Keratinocyte (primary cell): Measurements from ENCODE around the gene TAS1R2. TPM values are rescaled to one million over a fixed set of nuclear protein-coding genes. Genes with fewer than 3 reads are reported as not detected.
"Not testable (repeated sequence)": the region's sequence is repeated elsewhere in the genome, so short reads cannot be mapped to it uniquely, and the experiment has no call there.

Experiments
- DNase-seq: peaks from one replicate; pipeline ENCODE4 v3.0.0-alpha.2; 2011; ENCODE audit warnings: low read depth, missing footprints, low spot score
- FAIRE-seq: peaks from 2 replicates; lab custom pipeline; 2011; peaks lifted over from hg19 to GRCh38; lab: Jason Lieb, UNC
- H2AFZ ChIP-seq: 2 replicates; pipeline ENCODE4 v1.6.0; 2012; ENCODE audit warnings: low read length, control low read depth, inconsistent platforms; ENCODE audit not compliant: control insufficient read depth
- H3K27ac ChIP-seq: 2 replicates; pipeline ENCODE4 v1.5.1; 2011; ENCODE audit warnings: low read length; ENCODE audit not compliant: control insufficient read depth, insufficient read depth
- H3K27me3 ChIP-seq: 3 replicates; pipeline ENCODE4 v1.6.0; 2011; ENCODE audit warnings: low read length; ENCODE audit not compliant: control insufficient read depth, insufficient read depth; ENCODE audit errors: extremely low read depth
- H3K36me3 ChIP-seq, 2 experiments: 2 replicates in 1 of 2; 3 replicates in 1 of 2; pipeline ENCODE4 v1.5.1; 2011; ENCODE audit warnings: low read length in 2 of 2, mild to moderate bottlenecking in 1 of 2; ENCODE audit not compliant: control insufficient read depth in 2 of 2, insufficient read depth in 2 of 2; ENCODE audit errors: extremely low read depth in 1 of 2
- H3K4me1 ChIP-seq: 3 replicates; pipeline ENCODE4 v1.5.1; 2011; ENCODE audit warnings: low read length; ENCODE audit not compliant: control insufficient read depth, insufficient read depth; ENCODE audit errors: extremely low read depth
- H3K4me2 ChIP-seq: 3 replicates; pipeline ENCODE4 v1.6.0; 2011; ENCODE audit warnings: low read depth, low read length; ENCODE audit not compliant: control insufficient read depth, insufficient read depth; ENCODE audit errors: extremely low read depth
- H3K4me3 ChIP-seq, 3 experiments: fragments of 200-600 bp in 1 of 3; sonication (generic) in 1 of 3; 2 replicates in 2 of 3; 3 replicates in 1 of 3; pipeline ENCODE4 v1.5.1; 2011 to 2016; ENCODE audit warnings: low read length in 3 of 3, mild to moderate bottlenecking in 3 of 3, control low read depth in 2 of 3, inconsistent platforms in 1 of 3, low read depth in 1 of 3, mixed read lengths in 1 of 3, mixed run types in 1 of 3, moderate library complexity in 1 of 3; ENCODE audit not compliant: control insufficient read depth in 2 of 3, insufficient read depth in 2 of 3; ENCODE audit errors: extremely low read depth in 1 of 3
- H3K79me2 ChIP-seq: 2 replicates; pipeline ENCODE4 v1.6.0; 2012; ENCODE audit warnings: low read length; ENCODE audit not compliant: control insufficient read depth, insufficient read depth
- H3K9ac ChIP-seq: 3 replicates; pipeline ENCODE4 v1.6.0; 2011; ENCODE audit warnings: low read length; ENCODE audit not compliant: control insufficient read depth, insufficient read depth; ENCODE audit errors: extremely low read depth
- H3K9me1 ChIP-seq: 3 replicates; pipeline ENCODE4 v1.6.0; 2011; ENCODE audit warnings: low read length; ENCODE audit not compliant: control insufficient read depth, insufficient read depth; ENCODE audit errors: extremely low read depth
- H3K9me3 ChIP-seq: 2 replicates; pipeline ENCODE4 v1.5.1; 2012; ENCODE audit warnings: low read depth, low read length; ENCODE audit not compliant: control insufficient read depth
- H4K20me1 ChIP-seq: 3 replicates; pipeline ENCODE4 v1.6.0; 2011; ENCODE audit warnings: low read length; ENCODE audit not compliant: control insufficient read depth, insufficient read depth; ENCODE audit errors: extremely low read depth
- EZH2 ChIP-seq: IDR thresholded peaks from one replicate; pipeline ENCODE4 v1.6.1; 2012; ENCODE audit warnings: inconsistent platforms, mild to moderate bottlenecking, low read length, moderate library complexity
- dilution Hi-C: fragments of 300-500 bp; cut with MboI; formaldehyde crosslinking; loops from one replicate; pipeline ENCODE4 v1.7.0; 2020; ENCODE audit warnings: low sequenced_read_pairs; ENCODE audit not compliant: extremely low pct_ligation_motif_present
- polyA plus RNA-seq, 5 experiments: library from polyadenylated mRNA; depleted of rRNA in 3 of 5; stranded (reverse) in 3 of 5; stranded (forward) in 1 of 5; unstranded in 1 of 5; fragments of >200 nt; gene quantifications; 1 replicate in 1 of 5; 2 replicates in 3 of 5; 3 replicates in 1 of 5; pipeline versions ENCODE4 v1.2.1 to v1.2.3, GENCODE V29; 2011 to 2012; ENCODE audit warnings: missing spikeins in 2 of 5, low read depth in 1 of 5, low replicate concordance in 1 of 5
- TF ChIP-seq, protein P1 (sequence below), 3 experiments: IDR thresholded peaks in 1 of 3; conservative IDR thresholded peaks in 1 of 3; optimal IDR thresholded peaks in 1 of 3; 2 replicates in 2 of 3; 3 replicates in 1 of 3; pipeline versions ENCODE3 to v1.5.1; 2011; ENCODE audit warnings: low read length in 3 of 3, mild to moderate bottlenecking in 3 of 3, moderate library complexity in 2 of 3, control low read depth in 1 of 3, inconsistent platforms in 1 of 3; ENCODE audit not compliant: insufficient read depth in 2 of 3; ENCODE audit errors: extremely low read depth in 1 of 3

The TAS1R2 gene
- polyA plus RNA-seq, 1 donor (not counting 4 experiments of a cell fraction or from before 2014, with no cell fraction given) = not detected

DNA sequence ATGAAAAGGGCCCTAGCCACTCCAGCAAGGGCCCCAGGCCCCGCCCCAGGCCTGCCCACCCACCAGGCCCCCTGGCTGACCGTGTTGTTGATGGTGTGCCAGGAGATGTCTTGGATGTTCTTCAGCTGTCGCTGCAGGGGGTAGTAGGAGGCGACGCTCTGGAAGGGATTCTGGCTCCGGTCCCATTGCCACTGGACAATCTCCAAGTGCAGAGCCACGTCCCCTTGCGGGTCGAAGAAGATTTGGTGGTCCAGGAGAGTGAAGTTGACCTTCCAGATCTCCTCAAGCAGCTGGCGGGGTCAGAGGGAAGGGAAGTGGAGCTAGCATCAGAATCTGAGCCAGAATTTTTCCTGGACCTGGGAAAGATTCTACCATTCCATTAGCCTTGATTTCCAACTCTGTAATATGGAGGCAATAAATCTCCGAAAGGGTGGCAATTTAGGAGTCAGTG is 10.2 kb downstream of the TAS1R2 start:
- DNase-seq = no peak
- Histone ChIP-seq H3K9me3 (no peaks in the 10 kb centered on the region), H3K27me3 (peaks cover 4% of the 10 kb centered on the region), H3K9ac (no peak overlapping the region), H3K4me1 (no peaks in the 10 kb centered on the region), H4K20me1 (no peaks in the 10 kb centered on the region), H3K27ac (no peak overlapping the region), H3K9me1 (no peaks in the 10 kb centered on the region), H3K79me2 (no peaks in the 10 kb centered on the region), H3K36me3 (no peaks in the 10 kb centered on the region), H2AFZ (no peak overlapping the region), H3K4me3 (no peak overlapping the region), H3K4me2 (no peak overlapping the region)
- no peak for FAIRE-seq
- dilution Hi-C loops = no loop called here
- TF ChIP-seq, protein P1, sequence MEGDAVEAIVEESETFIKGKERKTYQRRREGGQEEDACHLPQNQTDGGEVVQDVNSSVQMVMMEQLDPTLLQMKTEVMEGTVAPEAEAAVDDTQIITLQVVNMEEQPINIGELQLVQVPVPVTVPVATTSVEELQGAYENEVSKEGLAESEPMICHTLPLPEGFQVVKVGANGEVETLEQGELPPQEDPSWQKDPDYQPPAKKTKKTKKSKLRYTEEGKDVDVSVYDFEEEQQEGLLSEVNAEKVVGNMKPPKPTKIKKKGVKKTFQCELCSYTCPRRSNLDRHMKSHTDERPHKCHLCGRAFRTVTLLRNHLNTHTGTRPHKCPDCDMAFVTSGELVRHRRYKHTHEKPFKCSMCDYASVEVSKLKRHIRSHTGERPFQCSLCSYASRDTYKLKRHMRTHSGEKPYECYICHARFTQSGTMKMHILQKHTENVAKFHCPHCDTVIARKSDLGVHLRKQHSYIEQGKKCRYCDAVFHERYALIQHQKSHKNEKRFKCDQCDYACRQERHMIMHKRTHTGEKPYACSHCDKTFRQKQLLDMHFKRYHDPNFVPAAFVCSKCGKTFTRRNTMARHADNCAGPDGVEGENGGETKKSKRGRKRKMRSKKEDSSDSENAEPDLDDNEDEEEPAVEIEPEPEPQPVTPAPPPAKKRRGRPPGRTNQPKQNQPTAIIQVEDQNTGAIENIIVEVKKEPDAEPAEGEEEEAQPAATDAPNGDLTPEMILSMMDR (optimal IDR thresholded peaks at IDR 0.05 in 1 of 3, IDR thresholded peaks at IDR 0.05 in 1 of 3, conservative IDR thresholded peaks at IDR 0.05 in 1 of 3; ENCODE audit: extremely low read depth in 1 of 3, insufficient read depth in 2 of 3, low read length in 3 of 3) = no peak
- TF ChIP-seq EZH2 = no peak

GRCh38 chr1:18847723-18848122 is 11.7 kb downstream of the TAS1R2 start:
- not testable (repeated sequence) for H3K36me3 ChIP-seq

GRCh38 chr1:18840145-18840544 is 19.3 kb downstream of the TAS1R2 start:
- Histone ChIP-seq H3K4me1 (no peaks in the 10 kb centered on the region), H4K20me1 (no peaks in the 10 kb centered on the region), H3K9me1 (no peaks in the 10 kb centered on the region), H3K4me3 (no peak overlapping the region), H3K79me2 (no peaks in the 10 kb centered on the region), H3K27ac (no peak overlapping the region), H3K36me3 (no peaks in the 10 kb centered on the region), H3K27me3 (peaks cover 4% of the 10 kb centered on the region), H2AFZ (no peak overlapping the region), H3K9me3 (no peaks in the 10 kb centered on the region), H3K9ac (no peak overlapping the region), H3K4me2 (no peak overlapping the region)
- dilution Hi-C loops = no loop called here
- DNase-seq (no peak), FAIRE-seq (no peak)
- TF ChIP-seq, protein P1 (optimal IDR thresholded peaks at IDR 0.05 in 1 of 3, IDR thresholded peaks at IDR 0.05 in 1 of 3, conservative IDR thresholded peaks at IDR 0.05 in 1 of 3; ENCODE audit: extremely low read depth in 1 of 3, insufficient read depth in 2 of 3, low read length in 3 of 3) = no peak
- no peak for TF ChIP-seq EZH2

More at GRCh38 chr1:18847723-18848122, 11.7 kb downstream of the TAS1R2 start:
- dilution Hi-C loops, H3K4me2 ChIP-seq, H3K9me1 ChIP-seq, FAIRE-seq, H3K9ac ChIP-seq, H3K4me3 ChIP-seq, H3K9me3 ChIP-seq, H3K27ac ChIP-seq, H3K79me2 ChIP-seq, H4K20me1 ChIP-seq, DNase-seq, H2AFZ ChIP-seq, H3K27me3 ChIP-seq, H3K4me1 ChIP-seq: not testable (repeated sequence)
